MCF 10A (cell line): ENCODE results near the gene FASN. TPM values are rescaled to one million over a fixed set of nuclear protein-coding genes. Genes with fewer than 3 reads are reported as not detected.

Experiments
- BruUV-seq: library from RNA; stranded (reverse); fragments of 400-500 nt; replicated peaks from 2 replicates; lab custom pipeline; 2021; lab: Mats Ljungman, UMichigan
- CTCF ChIA-PET: fragments of 300-600 bp; sonication (Branson Sonifier 250); formaldehyde crosslinking; extraction: SDS; loops from one replicate; lab custom pipeline; 2021; ENCODE audit warnings: antibody characterized with exemption, inconsistent platforms; lab: Yijun Ruan, JAX
- POLR2A ChIA-PET: fragments of 300-600, 350-650 bp; sonication (Branson Sonifier 250); formaldehyde crosslinking; extraction: SDS; loops from one replicate; lab custom pipeline; 2020; ENCODE audit warnings: antibody characterized with exemption, inconsistent platforms; lab: Yijun Ruan, JAX
- DNase-seq: peaks from one replicate; pipeline ENCODE4 v3.0.0-alpha.2; 2018; ENCODE audit not compliant: unreplicated experiment
- H3K27ac Mint-ChIP-seq: one replicate; pipeline ENCODE4 v1.8.0; 2022; ENCODE audit warnings: mild to moderate bottlenecking, low read depth, mixed read lengths; ENCODE audit not compliant: unreplicated experiment
- H3K27me3 Mint-ChIP-seq: one replicate; pipeline ENCODE4 v1.8.0; 2022; ENCODE audit warnings: mixed read lengths; ENCODE audit not compliant: insufficient read depth, unreplicated experiment
- H3K36me3 Mint-ChIP-seq: one replicate; pipeline ENCODE4 v1.8.0; 2022; ENCODE audit warnings: mild to moderate bottlenecking, moderate library complexity, mixed read lengths; ENCODE audit not compliant: insufficient read depth, unreplicated experiment
- H3K4me1 Mint-ChIP-seq: one replicate; pipeline ENCODE4 v1.8.0; 2022; ENCODE audit warnings: mixed read lengths; ENCODE audit not compliant: insufficient read depth, unreplicated experiment
- H3K4me3 Mint-ChIP-seq: one replicate; pipeline ENCODE4 v1.8.0; 2022; ENCODE audit warnings: mild to moderate bottlenecking, moderate library complexity, mixed read lengths; ENCODE audit not compliant: unreplicated experiment
- H3K9me3 Mint-ChIP-seq: one replicate; pipeline ENCODE4 v1.8.0; 2022; ENCODE audit warnings: mixed read lengths; ENCODE audit not compliant: unreplicated experiment
- CTCF ChIP-seq: fragments of 200-600 bp; IDR thresholded peaks from one replicate; pipeline ENCODE4 v1.8.0; 2022; ENCODE audit warnings: antibody characterized with exemption, mild to moderate bottlenecking; ENCODE audit not compliant: unreplicated experiment
- intact Hi-C: fragments of 100-400 bp; cut with micrococcal nuclease; formaldehyde crosslinking; loops from 2 replicates; pipeline ENCODE4 v1.14.1; 2022
- total RNA-seq: library from RNA; stranded (reverse); gene quantifications from 2 replicates; pipeline ENCODE4 v1.2.3, GENCODE V29; 2022

Gene FASN
- total RNA-seq, 1 experiment from 2014 or later: 120 TPM

GRCh38 chr17:82060001-82060380 lies 38.0 kb downstream of the FASN start:
- Mint-ChIP-seq H3K27me3 (no peaks in the 10 kb centered on the region), H3K4me3 (no peak overlapping the region), H3K9me3 (no peaks in the 10 kb centered on the region), H3K27ac (no peak overlapping the region), H3K4me1 (no peaks in the 10 kb centered on the region), H3K36me3 (peaks cover 43% of the 10 kb centered on the region)
- no peak for TF ChIP-seq CTCF
- ChIA-PET CTCF (interaction anchor here (1.2 kb wide), 1 partner anchor 9 kb away, joined by 3 read pairs; no protein-coding TSS in a partner anchor), POLR2A (interaction anchor here (0.6 to 1.2 kb wide), 2 partner anchors 16 to 45 kb away, joined by 3 read pairs; no protein-coding TSS in a partner anchor)
- DNase-seq: no peak
- BruUV-seq: no TSS peak
- intact Hi-C loops: no loop called here

- Mint-ChIP-seq H3K27ac (no peak overlapping the region), H3K36me3 (peaks cover 49% of the 10 kb centered on the region), H3K9me3 (no peaks in the 10 kb centered on the region), H3K4me3 (no peak overlapping the region), H3K27me3 (no peaks in the 10 kb centered on the region), H3K4me1 (no peaks in the 10 kb centered on the region)
- DNase-seq: no peak
- TF ChIP-seq CTCF: no peak
- BruUV-seq: no TSS peak
- CTCF ChIA-PET: interaction anchor here (1.2 kb wide), 1 partner anchor 9 kb away, joined by 3 read pairs; no protein-coding TSS in a partner anchor
- intact Hi-C loops: no loop called here
- POLR2A ChIA-PET: interaction anchor here (0.5 to 1.2 kb wide), 3 partner anchors 17 to 46 kb away, joined by 3 read pairs; no protein-coding TSS in a partner anchor
Measured at GRCh38 chr17:82059272-82060000, 38.6 kb downstream of the FASN start.

- intact Hi-C loops: no loop called here
- H3K4me1 Mint-ChIP-seq: no peaks in the 10 kb centered on the region
- H3K9me3 Mint-ChIP-seq: no peaks in the 10 kb centered on the region
- no peak for DNase-seq
- ChIA-PET POLR2A (no interaction called here), CTCF (interaction anchor here (0.8 kb wide), 1 partner anchor 99 kb away, joined by 3 read pairs; no protein-coding TSS in a partner anchor)
- TF ChIP-seq CTCF: no peak
- no peak overlapping the region for H3K4me3 Mint-ChIP-seq
- H3K36me3 Mint-ChIP-seq: peaks cover 53% of the 10 kb centered on the region
- no peaks in the 10 kb centered on the region for H3K27me3 Mint-ChIP-seq
- H3K27ac Mint-ChIP-seq: no peak overlapping the region
- no TSS peak for BruUV-seq
Measured at GRCh38 chr17:82058855-82059249, 39.2 kb downstream of the FASN start.

GRCh38 chr17:82058230-82058854 lies 39.7 kb downstream of the FASN start:
- BruUV-seq: no TSS peak
- POLR2A ChIA-PET: no interaction called here
- no peaks in the 10 kb centered on the region for H3K9me3 Mint-ChIP-seq
- no peak for TF ChIP-seq CTCF
- no peak for DNase-seq
- H3K4me3 Mint-ChIP-seq: no peak overlapping the region
- H3K4me1 Mint-ChIP-seq: no peaks in the 10 kb centered on the region
- H3K27me3 Mint-ChIP-seq: no peaks in the 10 kb centered on the region
- H3K27ac Mint-ChIP-seq: no peak overlapping the region
- peaks cover 53% of the 10 kb centered on the region for H3K36me3 Mint-ChIP-seq
- CTCF ChIA-PET: interaction anchor here (0.8 kb wide), 1 partner anchor 99 kb away, joined by 3 read pairs; no protein-coding TSS in a partner anchor
- intact Hi-C loops: no loop called here
